GM21360 (cell line): Measurements from ENCODE around the gene NT5DC4.

ENCODE experiments used
- ATAC-seq: cut with Tn5 transposase; IDR thresholded peaks from one replicate; pipeline ENCODE4 v1.9.1; 2021; ENCODE audit warnings: mild to moderate bottlenecking, moderate library complexity; ENCODE audit not compliant: unreplicated experiment

NT5DC4 gene

GRCh38 chr2:112782234-112782799 is 61.5 kb downstream of the NT5DC4 start:
- peak; percentile 78 for ATAC-seq

DNA sequence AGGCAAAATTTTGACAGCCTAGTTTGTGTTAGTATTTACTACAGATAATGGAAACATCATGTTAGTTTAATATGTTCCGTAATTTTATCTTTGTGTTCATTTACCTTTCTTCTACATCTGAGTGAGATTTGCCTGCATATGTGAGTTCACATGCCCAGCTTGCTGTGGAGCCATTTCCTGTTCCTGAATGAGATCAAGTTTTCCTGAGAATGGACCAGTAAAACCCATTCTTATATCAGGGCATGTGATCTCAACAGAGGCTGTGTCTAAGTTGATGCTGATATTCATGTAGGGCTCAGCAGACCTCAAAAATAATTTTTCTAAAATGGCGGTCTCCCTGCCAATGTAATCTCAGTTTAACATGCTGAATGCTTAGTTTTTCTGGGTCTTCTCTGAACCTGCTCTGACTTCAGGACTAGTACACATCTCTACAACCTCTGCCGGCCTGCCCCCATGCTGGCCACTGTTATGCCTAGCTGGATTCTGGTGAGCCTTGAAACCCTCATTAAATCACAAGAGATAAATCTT is 62.4 kb downstream of the NT5DC4 start:
- ATAC-seq, result no peak

DNA sequence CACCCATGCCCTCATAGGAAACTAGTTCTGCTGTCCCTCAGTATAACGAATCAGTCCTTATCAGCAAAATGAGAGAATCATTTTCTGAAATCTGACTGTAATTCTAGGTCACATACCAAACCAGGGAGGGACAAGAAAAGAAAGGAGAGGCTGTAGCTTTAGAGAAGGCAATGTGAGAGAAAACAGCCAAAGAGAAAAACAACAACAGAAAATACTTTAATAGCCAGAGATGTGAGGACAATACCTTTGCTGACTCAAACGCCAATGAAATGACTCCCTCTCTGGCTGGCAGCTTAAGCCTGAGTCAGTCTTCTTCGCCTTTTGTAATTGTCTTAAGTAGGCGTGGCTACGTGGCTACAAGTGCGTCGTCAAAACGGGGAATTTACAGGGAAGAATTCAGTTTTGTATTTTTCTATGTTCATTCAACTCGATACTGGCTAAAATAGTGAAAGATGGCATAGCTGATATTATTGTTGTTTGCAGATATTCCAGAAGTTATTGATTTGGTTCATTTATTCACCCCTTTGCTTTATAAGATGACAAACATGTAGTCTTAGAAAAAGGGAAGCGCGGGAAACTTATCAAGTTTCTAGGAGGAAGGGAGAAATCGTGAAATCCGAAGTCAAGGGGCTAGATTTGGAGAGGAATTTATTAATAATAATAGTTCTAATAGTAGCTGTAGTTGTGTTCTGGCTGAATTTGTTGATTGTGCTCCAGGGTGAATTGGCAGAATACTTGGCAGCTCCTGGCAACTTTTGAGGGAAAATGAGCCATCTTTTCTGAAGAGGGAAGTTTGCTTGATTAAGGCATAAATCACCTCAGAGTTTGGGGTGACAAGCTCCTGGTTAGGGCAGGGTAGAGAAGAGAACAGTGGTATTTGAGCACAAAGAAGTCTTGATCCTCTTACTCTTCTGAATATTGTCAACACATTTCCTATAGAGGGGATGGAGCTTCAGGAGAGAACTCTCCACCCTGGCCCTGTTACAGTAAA is 63.7 kb downstream of the NT5DC4 start, which contains the start of gene IL1A:
Gene IL1A, minus strand, starts transcription at position 295 of the 991 bp plus-strand sequence. CDS start 723 bp downstream, outside the sequence.
- no peak for ATAC-seq

- ATAC-seq, result no peak
Measured at GRCh38 chr2:112787294-112787693, 66.5 kb downstream of the NT5DC4 start.

DNA sequence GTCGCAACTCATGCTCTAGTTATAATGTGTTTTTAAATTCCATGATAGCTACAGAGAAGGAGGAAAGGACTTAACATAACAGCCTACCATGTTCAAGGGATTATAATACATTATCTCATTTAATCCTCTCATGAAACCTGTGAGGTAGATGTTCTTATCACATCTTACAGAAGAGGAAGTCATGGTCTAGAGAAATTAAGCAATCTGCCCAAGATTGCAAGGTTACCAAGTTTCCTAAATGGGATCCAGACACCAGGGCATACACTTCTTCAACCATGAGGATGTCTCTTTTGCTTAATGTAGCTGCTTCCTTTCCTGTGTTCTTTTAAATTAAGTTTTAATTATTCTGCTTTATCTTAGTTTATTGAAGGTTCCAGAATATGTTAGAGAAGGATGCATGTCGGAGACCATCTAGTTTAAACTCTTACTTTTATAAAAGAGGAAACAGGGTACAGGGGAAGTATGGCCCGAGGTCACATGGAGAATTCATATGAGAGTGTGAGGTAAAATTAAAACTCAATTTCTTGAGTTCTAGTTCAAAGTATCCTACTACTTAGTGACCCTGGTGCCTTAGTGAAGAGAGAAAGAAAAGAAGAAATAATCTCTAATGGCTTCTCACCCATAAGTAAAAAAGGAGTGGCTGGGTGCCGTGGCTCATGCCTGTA is 67.0 kb downstream of the NT5DC4 start:
- ATAC-seq, result no peak

GRCh38 chr2:112788653-112789052 is 67.8 kb downstream of the NT5DC4 start:
- no peak for ATAC-seq
